Measurements from ENCODE around the gene CCND1. TPM values are rescaled to one million over a fixed set of nuclear protein-coding genes. Genes with fewer than 3 reads are reported as not detected.

The CCND1 gene
- total RNA-seq (2014; rRNA removed) (868 and 934 TPM in 2 replicates), Bru-seq, nascent RNA (percentile 99 among the genes with signal in this experiment), BruChase-seq, experiment 1, labeled RNA remaining after a 6-hour chase (percentile 100 among the genes with signal in this experiment), BruChase-seq, experiment 2, labeled RNA remaining after a 2-hour chase (percentile 100 among the genes with signal in this experiment)
- long read RNA-seq, full-length matches to known transcripts = 584 of 1,490 reads
- long read RNA-seq, partial matches to known transcripts = 290 of 1,490 reads
- long read RNA-seq, other reads (novel, unspliced or antisense) = 616 of 1,490 reads

GRCh38 chr11:69640995-69641581 lies at the start of gene CCND1:
TSS of gene CCND1 (plus strand) at chr11:69641156. CDS start at chr11:69641314, 158 bp downstream.
- ChIA-PET CTCF (no interaction called here), POLR2A (ENCODE audit: unreplicated experiment) (no interaction called here)
- peak within 1 kb of the TSS; percentile 99 for H3K4me3 ChIP-seq (ENCODE audit: low read length)
- intact Hi-C loops (cut with micrococcal nuclease) = loop anchor here (1.0 kb wide), 1 partner anchor 519 kb away; no protein-coding TSS in a partner anchor
- H3K4me2 ChIP-seq (ENCODE audit: low read length) = peak within 1 kb of the TSS; percentile 98
- peak; percentile 95 for DNase-seq
- no peak for TF ChIP-seq EZH2phosphoT487 (IDR thresholded peaks at IDR 0.05; ENCODE audit: borderline replicate concordance, low read length)
- no peak for TF ChIP-seq EZH2 (IDR thresholded peaks at IDR 0.05; ENCODE audit: low read length, unreplicated experiment)
- TF ChIP-seq CTCF (conservative IDR thresholded peaks at IDR 0.05; ENCODE audit: low read depth, low read length) = no peak; the same call in 1 of the 2 replicates
- peaks cover 46% of the 10 kb centered on the region for H4K20me1 ChIP-seq (ENCODE audit: low read length)
- H3K9me3 ChIP-seq (ENCODE audit: low read length) = no peaks in the 10 kb centered on the region
- no peaks in the 10 kb centered on the region for H3K27me3 ChIP-seq (ENCODE audit: low read length)
- peak within 1 kb of the TSS; percentile 97 for H3K9ac ChIP-seq (ENCODE audit: low read length)
- H3K79me2 ChIP-seq (ENCODE audit: low read length) = peaks cover 70% of the 10 kb centered on the region
- TSS peak; percentile 87 for BruUV-seq (replicated peaks)
- H3K4me1 ChIP-seq (ENCODE audit: insufficient read depth, low read length) = peaks cover 48% of the 10 kb centered on the region
- peaks cover 40% of the 10 kb centered on the region for H3K36me3 ChIP-seq (ENCODE audit: low read depth, low read length)
- H2AFZ ChIP-seq (ENCODE audit: low read length) = peak within 1 kb of the TSS; percentile 50
- peak within 1 kb of the TSS; percentile 84 for H3K27ac ChIP-seq (ENCODE audit: low read length)
- ATAC-seq = peak; percentile 35
- H3F3A ChIP-seq (ENCODE audit: low read length, unreplicated experiment) = no peaks in the 10 kb centered on the region
- H3K9me2 ChIP-seq (replicated peaks; ENCODE audit: low read length) = no peaks in the 10 kb centered on the region

DNA sequence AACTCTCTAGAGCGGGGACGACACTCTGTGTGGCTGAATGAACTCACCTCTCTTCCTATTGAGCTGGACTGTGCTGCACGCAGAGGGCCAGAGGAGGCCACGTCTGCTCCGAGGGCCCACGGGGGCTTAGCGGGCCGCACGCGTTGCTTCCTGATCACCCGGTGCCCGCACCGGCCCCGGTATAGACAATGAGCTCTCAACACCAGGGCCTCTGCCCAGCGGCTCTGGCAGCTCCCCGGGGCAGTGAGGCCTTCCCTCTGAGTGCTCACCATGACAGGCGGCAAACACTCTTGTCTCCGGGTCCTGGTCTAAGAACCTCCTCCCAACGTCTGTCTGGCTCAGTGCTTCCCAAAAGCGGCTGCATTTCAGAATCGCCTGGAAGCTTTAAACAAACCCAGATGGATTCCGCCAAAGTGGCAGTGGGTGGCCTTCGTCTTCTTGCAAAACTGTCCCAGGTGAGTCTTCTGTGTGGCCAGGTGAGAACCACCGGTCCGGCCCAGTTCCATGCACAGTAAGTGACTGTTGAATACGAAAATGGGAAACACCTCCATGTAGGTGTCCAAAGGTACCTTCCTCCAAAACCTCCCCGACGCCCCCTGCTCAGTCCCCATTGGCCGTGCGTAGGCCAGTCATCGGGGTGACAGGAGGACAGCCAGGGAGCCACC lies 47.8 kb upstream of the CCND1 start:
- POLR2A ChIA-PET (ENCODE audit: unreplicated experiment) = no interaction called here
- H3F3A ChIP-seq (ENCODE audit: low read length, unreplicated experiment) = no peaks in the 10 kb centered on the region
- BruUV-seq (replicated peaks) = no TSS peak

More for the DNA sequence above, 47.8 kb upstream of the CCND1 start:
- TF ChIP-seq EZH2phosphoT487 (IDR thresholded peaks at IDR 0.05; ENCODE audit: borderline replicate concordance, low read length) = no peak
- no peak for TF ChIP-seq CTCF (conservative IDR thresholded peaks at IDR 0.05; ENCODE audit: low read depth, low read length)
- no peak for TF ChIP-seq EZH2 (IDR thresholded peaks at IDR 0.05; ENCODE audit: low read length, unreplicated experiment)
- Histone ChIP-seq H3K4me3 (ENCODE audit: low read length) (no peak overlapping the region), H3K79me2 (ENCODE audit: low read length) (no peaks in the 10 kb centered on the region), H3K4me2 (ENCODE audit: low read length) (no peak overlapping the region), H3K27ac (ENCODE audit: low read length) (no peak overlapping the region), H3K27me3 (ENCODE audit: low read length) (no peaks in the 10 kb centered on the region), H3K4me1 (ENCODE audit: insufficient read depth, low read length) (peaks cover 7% of the 10 kb centered on the region), H4K20me1 (ENCODE audit: low read length) (no peaks in the 10 kb centered on the region), H3K36me3 (ENCODE audit: low read depth, low read length) (no peaks in the 10 kb centered on the region), H2AFZ (ENCODE audit: low read length) (no peak overlapping the region), H3K9me3 (ENCODE audit: low read length) (no peaks in the 10 kb centered on the region), H3K9ac (ENCODE audit: low read length) (no peak overlapping the region), H3K9me2 (replicated peaks; ENCODE audit: low read length) (no peaks in the 10 kb centered on the region)
- DNase-seq (no peak), ATAC-seq (no peak)
- CTCF ChIA-PET = no interaction called here
- intact Hi-C loops (cut with micrococcal nuclease) = no loop called here

Data from PC-3 (cell line).